HTR-8/SVneo (cell line): ENCODE measurements around the gene CCNDBP1.
"Not testable (repeated sequence)": the region's sequence is repeated elsewhere in the genome, so short reads cannot be mapped to it uniquely, and the experiment has no call there.

Source experiments
- DNase-seq: peaks from one replicate; pipeline ENCODE4 v3.0.0; 2011; ENCODE audit warnings: low spot score, mixed read lengths; ENCODE audit not compliant: insufficient read length
- FAIRE-seq: peaks from 2 replicates; lab custom pipeline; 2011; peaks lifted over from hg19 to GRCh38; lab: Jason Lieb, UNC

Gene CCNDBP1

DNA sequence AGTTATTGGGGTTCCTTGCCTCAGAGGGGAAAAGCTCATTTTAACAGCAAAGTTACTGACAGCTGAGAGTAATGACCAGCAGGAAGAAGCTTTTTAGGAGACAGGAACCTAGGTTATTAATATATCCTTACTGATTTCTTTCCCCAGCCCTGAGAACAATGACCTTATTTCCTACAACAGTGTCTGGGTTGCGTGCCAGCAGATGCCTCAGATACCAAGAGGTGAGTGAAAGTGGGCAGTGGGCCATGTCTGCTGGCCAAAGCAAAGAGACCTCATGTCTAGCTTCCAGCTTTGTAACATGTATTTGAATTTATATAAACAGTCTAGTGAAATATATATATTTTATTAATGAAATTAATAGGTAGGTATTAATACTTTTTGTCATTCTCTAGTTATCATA is 5.0 kb downstream of the CCNDBP1 start:
- FAIRE-seq = no peak
- no peak for DNase-seq

DNA sequence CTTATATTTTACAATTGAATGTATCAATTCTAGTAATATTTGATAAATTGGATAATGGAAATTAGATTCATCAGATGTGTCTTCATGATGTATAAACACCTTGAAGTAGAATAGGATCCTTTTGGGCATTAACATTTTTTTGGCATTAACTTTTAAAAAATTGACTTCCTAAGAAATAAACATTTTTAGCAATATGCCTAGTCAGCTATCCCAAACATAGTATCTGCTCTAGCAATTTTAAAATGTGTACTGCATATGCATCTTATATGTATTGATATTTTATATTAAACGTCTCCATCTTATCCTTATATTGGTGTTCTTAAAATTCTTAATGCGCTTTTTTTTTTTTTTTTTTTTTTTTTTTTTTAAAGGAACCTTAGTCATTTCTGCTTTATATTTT is 8.5 kb downstream of the CCNDBP1 start:
- DNase-seq = no peak
- no peak for FAIRE-seq

DNA sequence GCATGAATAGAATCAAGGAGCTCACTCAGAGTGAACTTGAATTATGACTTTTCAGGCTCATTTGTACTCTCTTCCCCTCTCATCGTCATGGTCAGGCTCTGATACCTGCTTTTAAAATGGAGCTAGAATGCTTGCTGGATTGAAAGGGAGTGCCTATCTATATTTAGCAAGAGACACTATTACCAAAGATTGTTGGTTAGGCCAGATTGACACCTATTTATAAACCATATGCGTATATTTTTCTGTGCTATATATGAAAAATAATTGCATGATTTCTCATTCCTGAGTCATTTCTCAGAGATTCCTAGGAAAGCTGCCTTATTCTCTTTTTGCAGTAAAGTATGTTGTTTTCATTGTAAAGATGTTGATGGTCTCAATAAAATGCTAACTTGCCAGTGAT is 9.6 kb downstream of the CCNDBP1 start:
- no peak for DNase-seq
- no peak for FAIRE-seq

DNA sequence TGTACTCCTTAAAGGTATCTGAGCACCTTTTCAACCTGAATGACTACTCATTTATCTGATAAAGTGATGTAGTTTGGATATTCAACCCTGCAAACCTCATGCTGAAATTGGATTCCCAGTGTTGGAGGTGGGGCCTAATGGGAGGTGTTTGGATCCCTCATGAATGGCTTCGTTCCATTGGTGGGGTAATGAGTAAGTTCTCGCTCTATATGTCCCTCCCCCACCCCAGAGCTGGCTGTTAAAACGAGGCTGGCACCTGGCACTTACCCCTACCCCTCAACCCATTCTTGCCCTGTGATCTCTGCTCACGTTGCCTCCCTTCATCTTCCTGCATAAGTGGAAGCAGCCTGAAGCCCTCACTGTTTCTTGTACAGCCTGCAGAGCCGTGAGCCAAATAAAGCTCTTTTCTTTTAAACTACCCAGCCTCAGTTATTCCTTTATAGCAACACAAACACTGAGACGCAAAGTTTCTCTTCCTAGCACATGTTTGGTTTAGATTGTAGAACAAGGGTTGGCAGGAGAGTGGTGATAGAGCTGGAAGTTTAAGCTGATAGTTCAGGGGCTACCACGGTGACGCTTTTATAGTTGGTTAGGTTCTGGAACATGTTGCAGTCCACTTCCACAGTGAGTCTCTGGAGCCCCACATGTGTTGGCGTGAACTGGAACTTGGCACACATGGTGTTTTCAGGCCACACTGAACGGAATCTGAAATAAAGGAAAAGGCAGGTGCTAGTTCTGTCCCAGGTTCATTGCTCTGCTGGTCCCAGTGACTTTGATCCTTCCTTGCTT is 11.8 kb downstream of the CCNDBP1 start:
- FAIRE-seq (no peak), DNase-seq (no peak)

DNA sequence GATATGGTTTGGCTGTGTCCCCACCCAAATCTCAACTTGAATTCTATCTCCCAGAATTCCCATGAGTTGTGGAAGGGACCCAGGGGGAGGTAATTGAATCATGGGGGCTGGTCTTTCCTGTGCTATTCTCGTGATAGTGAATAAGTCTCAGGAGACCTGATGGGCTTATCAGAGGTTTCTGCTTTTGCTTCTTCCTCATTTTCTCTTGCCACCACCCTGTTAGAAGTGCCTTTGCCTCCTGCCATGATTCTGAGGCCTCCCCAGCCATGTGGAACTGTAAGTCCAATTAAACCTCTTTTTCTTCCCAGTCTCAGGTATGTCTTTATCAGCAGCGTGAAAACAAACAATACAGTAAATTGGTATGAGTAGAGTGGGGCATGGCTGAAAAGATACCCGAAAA is 12.6 kb downstream of the CCNDBP1 start:
- not testable (repeated sequence) for FAIRE-seq, DNase-seq

DNA sequence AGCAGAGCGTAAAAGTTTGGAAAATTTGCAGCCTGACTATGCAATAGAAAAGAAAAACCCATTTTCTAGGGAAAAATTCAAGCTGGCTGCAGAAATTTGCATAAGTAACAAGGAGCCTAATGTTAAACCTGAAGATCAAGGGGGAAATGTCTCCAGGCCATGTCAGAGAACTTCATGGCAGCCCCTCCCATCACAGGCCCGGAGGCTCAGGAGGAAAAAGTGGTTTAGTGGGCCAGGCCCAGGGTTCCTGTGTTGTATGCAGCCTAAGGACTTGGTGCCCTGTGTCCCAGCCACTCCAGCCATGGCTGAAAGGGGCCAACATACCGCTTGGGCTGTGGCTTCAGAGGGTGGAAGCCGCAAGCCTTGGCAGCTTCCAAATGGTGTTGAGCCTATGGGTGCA is 13.4 kb downstream of the CCNDBP1 start:
- not testable (repeated sequence) for FAIRE-seq, DNase-seq

DNA sequence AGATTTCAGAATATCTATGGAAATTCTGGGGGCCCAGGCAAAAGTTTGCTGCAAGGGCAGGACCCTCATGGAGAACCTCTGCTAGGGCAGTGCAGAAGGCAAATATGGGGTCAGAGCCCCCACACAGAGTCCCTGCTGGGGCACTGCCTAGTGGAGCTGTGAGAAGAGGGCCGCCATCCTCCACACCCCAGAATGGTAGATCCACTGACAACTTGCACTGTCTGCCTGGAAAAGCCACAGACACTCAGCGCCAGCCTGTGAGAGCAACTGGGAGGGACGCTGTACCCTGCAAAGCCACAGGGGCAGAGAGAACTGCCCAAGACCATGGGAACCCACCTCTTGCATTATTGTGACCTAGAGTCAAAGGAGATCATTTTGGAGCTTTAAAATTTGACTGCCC is 13.8 kb downstream of the CCNDBP1 start:
- DNase-seq (no peak), FAIRE-seq (no peak)

DNA sequence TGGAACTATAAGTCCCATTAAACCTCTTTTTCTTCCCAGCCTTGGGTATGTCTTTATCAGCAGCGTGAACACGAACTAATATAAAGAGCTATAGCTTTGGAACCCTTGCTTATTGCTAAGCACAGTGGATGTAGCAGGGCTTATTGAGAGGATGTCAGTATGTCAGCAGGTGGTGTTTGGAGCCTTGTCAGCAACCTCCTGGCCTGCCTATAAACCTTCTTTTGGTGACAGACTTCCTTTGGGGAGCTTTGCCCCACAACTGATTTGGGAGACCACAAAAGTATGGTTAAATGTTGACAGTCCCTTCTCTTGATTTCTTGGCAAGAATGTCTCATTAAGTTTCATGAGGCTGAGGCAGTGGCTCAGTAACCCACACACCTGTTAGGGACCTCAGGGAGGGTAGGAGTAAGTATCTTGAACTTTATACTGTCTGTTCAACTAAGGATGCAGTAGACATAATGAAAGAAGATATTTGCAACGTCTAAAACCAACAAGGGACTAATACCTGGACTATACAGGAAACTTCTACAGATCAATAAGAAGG is 14.8 kb downstream of the CCNDBP1 start:
- FAIRE-seq (no peak), DNase-seq (no peak)

DNA sequence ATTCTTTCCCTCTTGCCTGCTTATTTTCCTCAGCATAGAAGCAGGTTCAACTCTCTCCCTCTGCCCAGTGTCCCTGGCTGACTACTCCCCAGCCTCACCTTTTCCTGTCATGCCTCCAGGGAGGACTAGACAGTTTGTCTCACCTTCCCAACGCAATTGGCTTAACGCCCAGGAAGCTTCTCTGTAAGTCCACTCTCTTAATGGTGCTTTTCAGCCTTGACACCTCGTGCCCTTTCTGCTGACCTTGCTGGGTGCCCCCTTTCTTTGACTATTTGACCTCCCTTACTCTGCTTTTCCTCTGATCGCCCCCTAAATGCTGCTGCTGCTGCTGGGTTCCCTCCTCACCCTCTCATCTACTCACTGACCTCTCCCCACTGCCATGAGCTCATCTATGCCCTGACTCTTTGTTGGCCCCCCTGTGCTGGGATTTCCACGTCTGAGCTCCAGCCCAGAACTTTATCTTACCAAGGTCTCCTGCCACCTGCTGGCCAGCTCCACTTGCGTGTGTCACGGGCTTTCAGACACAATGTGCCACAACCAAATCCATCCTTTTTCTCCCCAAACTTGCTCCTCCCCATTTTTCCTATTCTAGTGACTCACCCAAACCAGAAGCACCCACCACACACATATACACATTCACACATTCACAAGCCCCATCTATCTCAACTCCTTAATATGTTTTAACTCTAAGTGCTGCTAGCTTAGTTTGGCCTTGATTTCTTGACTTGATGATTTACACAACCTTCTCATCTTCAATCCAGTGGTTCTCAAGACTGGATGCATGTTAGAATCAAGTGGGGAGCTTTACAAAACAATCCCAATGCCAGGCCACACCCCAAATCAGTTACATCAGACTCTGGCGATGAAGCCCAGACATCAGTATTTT is 19.1 kb downstream of the CCNDBP1 start:
- DNase-seq (peak; percentile 72), FAIRE-seq (peak; percentile 67)

DNA sequence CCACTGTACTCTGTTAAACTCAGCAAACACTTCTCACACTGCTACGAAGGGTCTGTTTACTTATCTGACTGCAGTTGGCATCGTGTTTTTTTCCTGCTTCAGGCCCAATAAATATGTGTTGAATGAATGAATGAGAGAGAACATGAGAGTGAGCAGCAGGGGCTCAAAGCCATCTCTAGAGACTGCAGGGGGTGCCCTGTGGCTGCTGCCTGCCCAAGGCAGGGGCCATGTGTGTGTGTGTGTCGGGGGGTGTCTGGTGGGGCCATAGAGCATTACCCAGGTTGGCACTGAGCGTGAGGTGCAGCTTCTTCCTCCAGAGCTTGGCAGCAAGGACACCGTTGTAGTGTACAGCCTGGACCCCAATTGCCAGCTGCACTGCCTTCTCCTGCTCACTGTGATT is 20.9 kb downstream of the CCNDBP1 start:
- DNase-seq (no peak), FAIRE-seq (no peak)

DNA sequence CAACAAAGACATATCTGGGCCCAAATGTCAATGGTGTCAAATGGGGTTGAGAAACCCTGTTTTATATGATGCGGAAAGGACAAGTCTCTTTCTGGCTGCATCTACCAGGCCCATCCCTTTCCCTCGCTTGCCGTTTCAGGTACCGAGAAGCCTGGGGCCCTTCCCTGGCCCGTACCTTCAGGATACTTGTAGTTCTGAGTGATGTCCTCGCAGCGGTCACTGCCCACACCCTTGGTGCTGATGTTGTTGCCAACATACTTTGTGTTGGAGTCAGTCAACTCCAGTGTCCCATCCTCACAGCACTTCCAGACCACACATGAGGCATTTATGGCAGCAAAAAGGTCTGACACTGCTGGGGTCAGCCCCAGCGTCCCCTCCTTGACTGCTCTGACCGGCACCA is 21.8 kb downstream of the CCNDBP1 start:
- DNase-seq = no peak
- FAIRE-seq = no peak

DNA sequence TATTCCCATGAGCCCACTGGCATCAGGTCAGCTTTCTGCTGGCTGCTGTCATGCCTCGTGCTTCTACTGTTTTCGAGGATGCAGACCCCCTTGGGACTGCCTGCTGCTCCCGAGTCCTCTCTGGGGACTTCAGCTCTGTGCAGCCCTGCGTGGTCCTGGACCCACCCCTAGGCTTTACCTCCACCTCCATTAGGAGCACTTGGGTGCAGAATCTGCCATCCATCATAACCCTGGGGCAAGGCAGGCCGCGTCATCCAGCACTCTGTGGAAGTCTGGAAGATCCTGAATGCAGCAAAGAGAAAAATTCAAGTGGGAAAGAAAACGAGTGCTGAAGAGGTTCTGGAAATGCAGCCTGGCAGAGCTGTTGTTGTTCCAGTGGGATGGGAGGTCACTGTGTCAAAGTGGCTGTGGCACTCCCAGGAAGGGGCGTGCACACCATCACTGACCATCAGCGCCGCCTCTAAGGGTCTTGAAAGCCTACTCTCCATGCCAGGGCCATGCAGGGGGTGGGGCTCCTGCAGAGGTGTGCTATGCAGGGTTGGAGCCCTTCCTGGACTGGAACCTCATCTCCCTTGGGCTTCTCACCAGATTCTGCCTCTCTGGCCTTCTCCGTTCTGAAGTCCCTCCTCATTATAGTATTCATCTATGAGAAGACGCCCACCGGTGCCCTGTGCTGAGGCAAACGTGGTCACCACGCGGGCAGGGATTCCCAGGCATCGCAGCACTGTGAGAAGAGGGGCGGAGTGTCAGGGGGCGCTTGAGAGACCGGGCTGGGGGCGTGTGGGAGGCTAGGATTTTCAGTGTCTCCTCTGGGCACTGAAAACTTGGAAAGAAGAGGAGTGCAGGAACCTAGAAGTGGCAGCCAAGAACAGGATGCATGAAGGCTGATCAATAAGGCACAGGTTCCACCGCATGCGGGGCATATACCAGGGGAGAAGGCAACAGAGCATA is 23.1 kb downstream of the CCNDBP1 start:
- DNase-seq (no peak), FAIRE-seq (no peak)

DNA sequence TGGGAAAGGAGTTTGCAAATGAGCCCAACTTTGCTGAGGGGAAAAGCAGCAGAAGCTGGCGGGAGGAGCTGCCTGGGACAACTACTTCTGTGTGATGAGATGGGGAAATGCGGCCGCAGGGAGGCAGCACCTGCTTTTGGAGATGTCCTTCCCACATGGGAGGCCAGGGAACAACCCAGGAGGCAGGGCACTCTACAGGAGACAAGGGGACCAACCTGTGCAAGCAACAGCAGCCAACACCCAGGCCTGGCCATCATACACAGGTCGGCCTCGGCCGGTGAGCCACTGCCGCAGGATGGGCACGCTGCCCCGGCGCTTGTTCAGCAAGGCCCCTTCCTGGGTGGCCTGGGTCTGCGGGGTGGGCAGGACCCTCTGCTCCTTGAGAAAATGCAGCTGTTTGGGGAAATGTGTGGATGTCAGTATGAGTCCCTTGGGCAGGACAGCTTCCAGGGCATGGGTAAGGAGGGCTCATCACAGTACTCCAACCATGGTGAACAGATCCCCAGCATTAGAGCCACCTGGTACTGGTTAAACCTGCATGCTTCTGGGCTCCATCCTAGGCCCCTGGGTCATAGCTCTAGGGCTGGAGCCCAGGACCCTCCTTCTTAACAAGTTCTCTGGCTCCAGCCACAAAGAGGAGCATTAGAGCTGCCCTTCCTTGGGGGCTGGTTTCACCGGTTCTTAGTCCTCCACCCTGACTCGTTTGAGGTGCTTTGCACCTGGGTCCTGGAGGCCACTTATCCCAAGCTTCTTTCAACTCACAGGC is 24.0 kb downstream of the CCNDBP1 start:
- DNase-seq (no peak), FAIRE-seq (no peak)

DNA sequence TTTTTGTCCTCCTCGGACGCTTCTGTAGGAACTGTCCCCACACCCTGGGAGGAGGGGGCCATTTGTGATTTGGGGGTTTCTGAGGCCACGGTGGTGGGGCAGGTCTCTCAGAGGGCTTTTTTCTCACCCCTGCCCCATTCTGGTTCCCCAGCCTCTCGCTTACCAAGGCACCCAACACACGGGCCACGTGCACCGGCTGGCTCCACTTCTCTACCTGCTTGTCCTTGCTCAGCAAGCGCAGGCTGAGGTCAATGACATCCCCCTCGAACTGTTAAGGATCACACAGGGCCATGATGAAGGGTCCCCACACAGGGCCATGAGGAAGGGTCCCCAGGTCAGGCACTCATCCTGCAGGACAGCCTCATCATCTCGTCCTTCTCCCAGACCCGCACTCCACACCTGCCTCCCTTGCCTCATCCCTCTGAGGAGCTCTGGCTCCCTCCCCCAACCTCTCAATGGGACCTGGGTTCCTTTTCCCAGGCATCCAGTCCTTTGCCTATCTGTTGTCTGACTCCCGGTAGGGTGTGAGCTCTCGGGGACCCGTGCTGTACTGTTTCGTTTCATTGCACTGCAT is 25.1 kb downstream of the CCNDBP1 start:
- no peak for DNase-seq
- FAIRE-seq = no peak

DNA sequence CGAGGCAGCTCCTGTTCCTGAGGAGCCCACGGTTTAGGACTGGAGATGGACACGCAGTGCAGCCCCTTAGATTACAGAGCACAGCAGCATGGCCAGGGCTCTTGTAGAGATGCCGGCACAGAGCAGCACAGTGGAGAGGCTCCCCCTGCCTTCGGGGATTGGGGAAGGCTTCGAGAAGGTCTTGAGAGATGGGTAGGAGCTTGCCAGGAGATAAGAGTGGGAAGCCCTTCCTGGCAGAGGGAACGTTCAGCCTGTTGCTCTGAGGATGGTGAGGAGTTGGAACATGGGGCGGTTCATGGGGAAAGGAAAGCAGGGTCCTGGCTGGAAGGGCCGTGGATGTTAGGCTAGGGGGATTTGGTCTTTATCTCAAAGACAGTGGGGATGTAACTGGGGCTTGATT is 25.6 kb downstream of the CCNDBP1 start:
- FAIRE-seq = no peak
- DNase-seq = no peak

DNA sequence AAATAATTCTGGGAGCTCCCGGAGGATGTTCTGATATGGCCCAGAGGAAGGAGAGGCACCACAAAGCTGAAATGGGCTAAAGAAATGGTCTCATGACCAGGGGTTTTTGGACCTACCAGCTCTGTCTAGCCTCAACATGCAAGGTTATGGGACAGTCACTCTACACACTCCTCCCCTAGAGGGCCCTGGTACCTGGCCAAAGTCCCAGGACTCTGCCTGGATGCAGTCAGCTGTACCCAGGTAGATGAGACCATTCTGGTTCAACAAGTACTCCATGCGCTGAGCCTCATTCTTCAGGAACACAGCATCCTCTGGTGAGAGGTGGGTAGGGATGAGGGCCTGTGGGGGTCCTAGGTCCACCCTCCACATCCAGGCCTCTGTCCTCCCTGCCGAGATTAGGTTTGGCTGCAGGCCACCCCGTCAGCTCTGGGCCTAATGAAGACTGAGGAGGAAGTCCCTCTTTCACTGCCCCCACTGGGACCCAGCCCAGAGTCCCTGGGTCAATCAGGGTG is 26.1 kb downstream of the CCNDBP1 start:
- DNase-seq (no peak), FAIRE-seq (no peak)

DNA sequence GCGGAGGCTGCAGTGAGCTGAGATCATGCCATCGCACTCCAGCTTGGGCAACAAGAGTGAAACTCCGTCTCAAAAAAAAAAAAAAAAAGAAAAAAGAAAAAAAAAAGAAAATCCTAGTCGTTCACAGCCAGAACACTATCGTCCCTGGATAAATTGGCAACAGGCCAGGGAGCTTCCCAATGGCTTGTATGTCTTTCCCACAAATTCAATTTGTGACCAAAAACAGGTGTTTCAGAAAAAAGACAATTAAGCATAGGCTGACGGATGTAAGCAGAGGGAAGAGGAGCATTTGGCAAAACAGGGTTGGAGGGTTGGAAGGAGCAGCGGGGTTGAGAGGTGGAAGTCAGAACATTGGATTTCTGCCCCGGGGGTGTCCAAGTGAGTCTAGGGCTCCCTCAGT is 27.1 kb downstream of the CCNDBP1 start:
- DNase-seq (no peak), FAIRE-seq (no peak)

DNA sequence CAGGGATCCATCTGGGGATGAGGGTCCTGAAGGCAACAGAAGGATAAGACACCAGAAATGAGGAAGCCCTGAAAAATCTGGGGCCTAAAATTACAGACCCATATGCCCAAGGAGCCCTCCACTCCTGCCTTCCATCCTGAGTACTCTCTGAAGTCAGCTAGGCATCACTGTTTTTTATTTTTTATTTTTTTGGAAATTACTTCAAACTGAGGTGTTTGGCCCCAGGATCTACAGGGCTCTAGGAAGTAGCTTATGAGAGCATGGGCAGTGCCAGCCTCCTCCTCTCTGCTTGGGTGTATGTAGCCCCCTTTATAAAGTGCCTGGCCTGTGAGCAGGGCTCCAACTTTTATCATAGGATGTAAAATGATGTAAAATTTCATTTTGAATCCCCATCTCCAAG is 27.7 kb downstream of the CCNDBP1 start:
- DNase-seq = no peak

DNA sequence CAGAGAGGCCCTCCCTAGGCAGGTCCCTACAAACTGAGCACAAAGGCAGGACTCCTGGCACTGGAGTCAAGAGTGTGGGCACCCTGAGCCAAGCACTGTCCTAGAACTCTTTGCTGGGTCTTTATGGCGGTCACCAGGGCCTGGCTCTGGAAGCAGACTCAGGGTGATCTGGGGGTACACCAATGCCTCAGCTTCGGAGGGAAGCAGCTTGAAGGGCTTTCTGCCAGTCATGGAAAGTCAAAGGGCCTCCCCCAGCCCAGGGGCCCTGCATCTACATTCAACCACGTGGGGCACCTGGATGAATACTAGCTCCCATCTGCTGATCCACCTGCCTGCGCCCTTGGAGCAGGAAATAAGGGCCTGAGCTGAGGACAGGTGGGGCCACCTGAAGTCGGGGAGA is 28.3 kb downstream of the CCNDBP1 start:
- no peak for FAIRE-seq
- DNase-seq = no peak

More for the DNA sequence above, 27.7 kb downstream of the CCNDBP1 start:
- FAIRE-seq = no peak
